Measurements from ENCODE around the gene SLC25A26. TPM values are rescaled to one million over a fixed set of nuclear protein-coding genes. Genes with fewer than 3 reads are reported as not detected.

SLC25A26 gene
- total and polyA plus RNA-seq, 5 donors from 2014 or later, result 23.4 to 47.7 (median 33.0) TPM

DNA sequence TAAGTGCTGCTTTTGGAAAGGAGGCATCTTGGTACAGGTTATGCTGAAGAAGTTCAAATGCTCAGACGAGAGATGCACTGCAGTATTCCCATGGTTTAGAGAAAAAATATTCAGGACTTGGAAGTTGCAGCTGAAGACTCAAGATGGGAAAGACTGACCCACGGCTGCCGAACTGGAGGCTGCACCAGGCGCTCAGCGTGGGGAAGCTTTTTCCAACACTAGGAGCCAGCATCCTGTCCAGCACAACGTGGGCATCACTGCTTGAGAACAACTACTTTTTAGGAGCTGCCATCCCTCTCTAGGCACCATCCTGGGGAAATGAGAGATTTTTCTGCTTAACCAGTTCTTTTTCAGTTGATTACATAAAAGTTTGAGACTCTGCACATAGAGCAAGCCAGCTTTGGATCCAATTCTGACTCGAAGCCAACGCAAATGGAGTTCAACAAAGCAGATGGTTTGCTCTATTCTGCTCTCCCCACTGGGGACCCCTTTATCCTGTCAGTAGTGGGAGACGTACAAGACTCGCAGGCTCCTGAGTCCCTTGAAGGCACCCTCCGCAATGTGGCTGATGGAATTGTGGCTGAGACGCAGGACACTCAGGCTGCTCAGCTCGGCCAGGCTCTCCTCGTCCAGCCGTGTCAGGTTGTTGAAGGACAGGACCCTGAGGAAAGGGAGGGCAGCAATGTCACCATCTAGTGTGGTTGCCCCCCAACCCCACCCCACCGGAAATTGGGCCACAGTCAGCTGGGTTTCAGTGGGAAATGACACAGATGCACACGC lies 186.2 kb downstream of the SLC25A26 start:
- no peaks in the 10 kb centered on the region for H3K27me3 ChIP-seq (ENCODE audit: control insufficient read depth, insufficient read depth, low read length)
- Mint-ChIP-seq H3K4me1 (peaks cover 0 to 9% (median 6%) of the 10 kb centered on the region in 4 donors), H3K27me3 (no peaks in the 10 kb centered on the region), H3K27ac (no peak overlapping the region), H3K36me3 (peaks cover 28% of the 10 kb centered on the region), H3K4me3 (no peak overlapping the region), H3K9me3 (no peaks in the 10 kb centered on the region)
- no peaks in the 10 kb centered on the region for H3K4me1 ChIP-seq (ENCODE audit: control insufficient read depth, insufficient read depth, low read length, poor library complexity, severe bottlenecking)
- DNase-seq (no peak), ATAC-seq (ENCODE audit: low read depth in 2 of 2) (no peak)
- peaks cover 86% of the 10 kb centered on the region for H3K36me3 ChIP-seq (ENCODE audit: control insufficient read depth, insufficient read depth, low read length)
- no peak overlapping the region for H3K27ac ChIP-seq (ENCODE audit: insufficient read depth, low read length, poor library complexity, severe bottlenecking)
- no peak overlapping the region for H3K4me3 ChIP-seq (ENCODE audit: low read depth, low read length)
- H3K9me3 ChIP-seq (ENCODE audit: control insufficient read depth in 2 of 2, low read length in 2 of 2), result no peaks in the 10 kb centered on the region

DNA sequence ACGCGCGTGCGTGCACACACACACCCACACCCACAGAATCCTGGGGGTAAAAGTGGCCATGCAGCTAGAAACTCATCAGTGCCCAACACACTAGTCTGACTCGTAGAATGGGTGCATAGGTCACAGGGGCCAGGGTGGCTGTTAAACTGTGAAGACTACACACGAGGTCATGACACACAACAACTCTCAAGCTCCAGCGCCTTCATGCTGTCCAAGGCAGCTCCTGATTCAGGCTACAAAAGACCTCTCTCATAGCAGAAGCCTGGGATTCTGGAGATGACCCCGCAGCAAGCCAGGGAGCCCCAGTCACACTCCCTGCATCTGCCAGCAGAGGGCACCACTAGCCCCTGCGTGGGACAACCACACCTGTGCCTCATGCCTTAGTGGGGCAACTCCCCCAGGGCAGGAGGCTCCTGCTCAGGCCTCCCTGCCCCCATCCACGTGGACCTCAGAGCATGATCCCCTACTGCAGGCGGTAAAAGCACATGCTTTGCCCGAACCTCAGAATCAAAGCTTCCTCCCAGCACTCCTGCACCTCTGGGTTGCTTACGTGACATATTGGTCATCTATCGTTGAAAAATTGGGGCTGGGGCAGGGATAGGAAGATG lies 186.9 kb downstream of the SLC25A26 start:
- peaks cover 90% of the 10 kb centered on the region for H3K36me3 ChIP-seq (ENCODE audit: control insufficient read depth, insufficient read depth, low read length)
- no peak overlapping the region for H3K27ac ChIP-seq (ENCODE audit: insufficient read depth, low read length, poor library complexity, severe bottlenecking)
- Mint-ChIP-seq H3K9me3 (no peaks in the 10 kb centered on the region), H3K4me1 (peaks cover 0 to 8% (median 5%) of the 10 kb centered on the region in 4 donors), H3K4me3 (no peak overlapping the region), H3K27me3 (no peaks in the 10 kb centered on the region), H3K27ac (peak overlapping the region in 2 of 3 donors; percentile 36 to 73), H3K36me3 (peaks cover 28% of the 10 kb centered on the region)
- DNase-seq (peak; percentile 49 to 73 (median 66)), ATAC-seq (ENCODE audit: low read depth in 2 of 2) (peak; percentile 76 to 88)
- H3K9me3 ChIP-seq (ENCODE audit: control insufficient read depth in 2 of 2, low read length in 2 of 2), result no peaks in the 10 kb centered on the region
- H3K4me1 ChIP-seq (ENCODE audit: control insufficient read depth, insufficient read depth, low read length, poor library complexity, severe bottlenecking), result no peaks in the 10 kb centered on the region
- H3K4me3 ChIP-seq (ENCODE audit: low read depth, low read length), result no peak overlapping the region
- no peaks in the 10 kb centered on the region for H3K27me3 ChIP-seq (ENCODE audit: control insufficient read depth, insufficient read depth, low read length)

DNA sequence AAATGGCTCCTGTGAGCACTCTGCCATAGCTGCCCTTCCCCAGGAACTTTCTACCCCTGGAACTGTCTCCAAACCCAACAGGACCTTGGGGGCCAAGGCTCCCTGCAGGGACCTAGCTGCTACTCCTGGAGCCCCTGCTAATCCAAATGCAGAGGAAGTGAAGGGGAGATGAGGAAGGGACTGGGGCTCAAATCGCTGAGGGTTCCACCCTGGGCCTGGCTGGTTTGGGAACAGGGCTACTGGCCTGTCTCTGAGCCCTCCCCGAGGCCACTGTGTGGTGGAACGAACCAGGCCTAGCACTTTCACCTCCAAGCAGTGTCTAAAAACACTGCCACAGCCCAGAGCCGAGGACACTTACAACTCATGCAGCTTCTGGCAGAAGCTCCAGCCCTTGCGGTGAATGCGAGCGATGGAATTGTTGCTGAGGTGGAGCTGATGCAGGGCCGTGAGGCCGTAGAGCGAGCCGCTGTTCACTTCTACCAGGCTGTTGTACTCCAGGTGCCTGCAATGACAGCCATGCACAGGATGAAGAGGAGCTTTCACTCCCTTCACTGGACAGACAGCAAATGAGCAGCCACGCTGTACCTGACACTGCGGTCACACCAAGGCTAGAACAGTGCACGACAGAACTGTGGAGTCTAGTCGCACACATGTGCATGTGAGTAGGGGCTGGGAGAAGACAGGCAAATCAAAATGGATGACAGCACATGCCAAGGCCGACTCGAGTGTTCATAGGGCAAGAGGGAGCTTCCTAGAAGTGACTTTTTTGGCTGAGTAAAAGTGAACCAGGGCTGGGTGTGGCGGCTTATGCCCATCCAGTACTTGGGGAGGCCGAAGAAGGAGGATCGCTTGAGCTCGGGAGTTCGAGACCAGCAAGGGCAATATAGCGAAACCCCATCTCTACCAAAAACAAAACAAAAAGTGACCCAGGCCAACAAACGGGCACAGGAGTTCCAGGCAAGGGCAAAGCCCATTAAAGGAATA lies 189.3 kb downstream of the SLC25A26 start:
- Histone ChIP-seq H3K4me1 (ENCODE audit: control insufficient read depth, insufficient read depth, low read length, poor library complexity, severe bottlenecking) (no peaks in the 10 kb centered on the region), H3K4me3 (ENCODE audit: low read depth, low read length) (no peak overlapping the region), H3K36me3 (ENCODE audit: control insufficient read depth, insufficient read depth, low read length) (peaks cover 90% of the 10 kb centered on the region), H3K27ac (ENCODE audit: insufficient read depth, low read length, poor library complexity, severe bottlenecking) (no peak overlapping the region), H3K27me3 (ENCODE audit: control insufficient read depth, insufficient read depth, low read length) (no peaks in the 10 kb centered on the region), H3K9me3 (ENCODE audit: control insufficient read depth in 2 of 2, low read length in 2 of 2) (no peaks in the 10 kb centered on the region)
- Mint-ChIP-seq H3K27me3 (no peaks in the 10 kb centered on the region), H3K36me3 (peaks cover 32% of the 10 kb centered on the region), H3K9me3 (no peaks in the 10 kb centered on the region), H3K27ac (peak overlapping the region in 2 of 3 donors; percentile 37 to 69), H3K4me1 (peaks cover 0 to 9% (median 2%) of the 10 kb centered on the region in 4 donors), H3K4me3 (no peak overlapping the region)
- DNase-seq (no peak), ATAC-seq (ENCODE audit: low read depth in 2 of 2) (no peak)

GRCh38 chr3:66410976-66411375 lies 190.2 kb downstream of the SLC25A26 start:
- peaks cover 90% of the 10 kb centered on the region for H3K36me3 ChIP-seq (ENCODE audit: control insufficient read depth, insufficient read depth, low read length)
- H3K4me3 ChIP-seq (ENCODE audit: low read depth, low read length), result no peak overlapping the region
- no peaks in the 10 kb centered on the region for H3K27me3 ChIP-seq (ENCODE audit: control insufficient read depth, insufficient read depth, low read length)
- Mint-ChIP-seq H3K4me1 (peaks cover 0 to 9% (median 2%) of the 10 kb centered on the region in 4 donors), H3K36me3 (peaks cover 34% of the 10 kb centered on the region), H3K27me3 (no peaks in the 10 kb centered on the region), H3K27ac (peak overlapping the region in 1 of 3 donors; percentile 11), H3K4me3 (no peak overlapping the region), H3K9me3 (no peaks in the 10 kb centered on the region)
- DNase-seq (no peak), ATAC-seq (ENCODE audit: low read depth in 2 of 2) (no peak)
- no peak overlapping the region for H3K27ac ChIP-seq (ENCODE audit: insufficient read depth, low read length, poor library complexity, severe bottlenecking)
- no peaks in the 10 kb centered on the region for H3K4me1 ChIP-seq (ENCODE audit: control insufficient read depth, insufficient read depth, low read length, poor library complexity, severe bottlenecking)
- no peaks in the 10 kb centered on the region for H3K9me3 ChIP-seq (ENCODE audit: control insufficient read depth in 2 of 2, low read length in 2 of 2)

- Histone ChIP-seq H3K36me3 (ENCODE audit: control insufficient read depth, insufficient read depth, low read length) (peaks cover 90% of the 10 kb centered on the region), H3K4me1 (ENCODE audit: control insufficient read depth, insufficient read depth, low read length, poor library complexity, severe bottlenecking) (no peaks in the 10 kb centered on the region), H3K4me3 (ENCODE audit: low read depth, low read length) (no peak overlapping the region), H3K27me3 (ENCODE audit: control insufficient read depth, insufficient read depth, low read length) (no peaks in the 10 kb centered on the region), H3K27ac (ENCODE audit: insufficient read depth, low read length, poor library complexity, severe bottlenecking) (no peak overlapping the region), H3K9me3 (ENCODE audit: control insufficient read depth in 2 of 2, low read length in 2 of 2) (no peaks in the 10 kb centered on the region)
- Mint-ChIP-seq H3K4me3 (no peak overlapping the region), H3K36me3 (peaks cover 39% of the 10 kb centered on the region), H3K9me3 (no peaks in the 10 kb centered on the region), H3K27me3 (no peaks in the 10 kb centered on the region), H3K4me1 (peaks cover 0 to 9% (median 2%) of the 10 kb centered on the region in 4 donors), H3K27ac (peak overlapping the region in 1 of 3 donors; percentile 78)
- no peak for ATAC-seq (ENCODE audit: low read depth in 2 of 2)
- DNase-seq, result no peak
Observed at GRCh38 chr3:66411474-66411873, 190.7 kb downstream of the SLC25A26 start.

- Histone ChIP-seq H3K27ac (ENCODE audit: insufficient read depth, low read length, poor library complexity, severe bottlenecking) (no peak overlapping the region), H3K36me3 (ENCODE audit: control insufficient read depth, insufficient read depth, low read length) (peaks cover 88% of the 10 kb centered on the region), H3K9me3 (ENCODE audit: control insufficient read depth in 2 of 2, low read length in 2 of 2) (no peaks in the 10 kb centered on the region), H3K27me3 (ENCODE audit: control insufficient read depth, insufficient read depth, low read length) (no peaks in the 10 kb centered on the region), H3K4me3 (ENCODE audit: low read depth, low read length) (no peak overlapping the region), H3K4me1 (ENCODE audit: control insufficient read depth, insufficient read depth, low read length, poor library complexity, severe bottlenecking) (no peaks in the 10 kb centered on the region)
- Mint-ChIP-seq H3K4me3 (peak overlapping the region in 1 of 4 donors; percentile 50), H3K4me1 (peaks cover under 1 to 10% (median 3%) of the 10 kb centered on the region in 4 donors), H3K27ac (peak overlapping the region in 1 of 3 donors; percentile 78), H3K27me3 (no peaks in the 10 kb centered on the region), H3K9me3 (peaks cover 0 to under 1% (median 0%) of the 10 kb centered on the region in 7 donors), H3K36me3 (peaks cover 43% of the 10 kb centered on the region)
- DNase-seq (no peak), ATAC-seq (ENCODE audit: low read depth in 2 of 2) (no peak)
Observed at GRCh38 chr3:66411961-66412887, 191.4 kb downstream of the SLC25A26 start.

Data from CD4-positive, CD25-positive, alpha-beta regulatory T cell (primary cell).